HepG2 (cell line): ENCODE measurements around the gene CDSN. TPM values are rescaled to one million over a fixed set of nuclear protein-coding genes. Genes with fewer than 3 reads are reported as not detected.

Experiments used
- AHDC1 ChIP-seq: sonication (generic); formaldehyde crosslinking; IDR thresholded peaks from 2 replicates; pipeline ENCODE4 v1.5.1; 2020; ENCODE audit warnings: mild to moderate bottlenecking, missing genetic modification reagents, borderline replicate concordance
- CREB1 ChIP-seq, 2 experiments: fragments of 450-650 bp in 1 of 2; IDR thresholded peaks; 2 replicates each; pipeline ENCODE4 v1.6.1; 2016 to 2017; ENCODE audit warnings: control low read depth in 1 of 2, mild to moderate bottlenecking in 1 of 2, missing compliant biosample characterization in 1 of 2, missing genetic modification characterization in 1 of 2
- DDIT3 ChIP-seq: sonication (generic); formaldehyde crosslinking; IDR thresholded peaks from 2 replicates; pipeline ENCODE4 v1.4.0; 2020; ENCODE audit warnings: mild to moderate bottlenecking, missing genetic modification reagents
- MAFF ChIP-seq: IDR thresholded peaks from 2 replicates; pipeline ENCODE4 v1.6.1; 2011; ENCODE audit warnings: low read depth, low read length, improper control_type of control experiment
- SP2 ChIP-seq: sonication (generic); formaldehyde crosslinking; IDR thresholded peaks from 2 replicates; pipeline ENCODE4 v1.5.1; 2020; ENCODE audit warnings: mild to moderate bottlenecking, missing genetic modification reagents
- SRF ChIP-seq: IDR thresholded peaks from 2 replicates; pipeline ENCODE4 v1.6.1; 2011; ENCODE audit warnings: mild to moderate bottlenecking, low read depth, low read length, moderate library complexity
- TAF1 ChIP-seq: sonication (generic); formaldehyde crosslinking; IDR thresholded peaks from 2 replicates; pipeline ENCODE4 v1.4.0; 2020; ENCODE audit warnings: missing genetic modification reagents
- TRIM24 ChIP-seq: sonication (generic); formaldehyde crosslinking; IDR thresholded peaks from 2 replicates; pipeline ENCODE4 v1.8.0; 2022; ENCODE audit warnings: mild to moderate bottlenecking, missing genetic modification reagents
- XRCC5 ChIP-seq: fragments of 200-400 bp; formaldehyde crosslinking; optimal IDR thresholded peaks from 2 replicates; pipeline ENCODE3; 2017; ENCODE audit warnings: mild to moderate bottlenecking, low read length
- ZBTB40 ChIP-seq, 2 experiments: fragments of 450-650 bp in 1 of 2; sonication (generic) in 1 of 2; formaldehyde crosslinking in 1 of 2; IDR thresholded peaks; 2 replicates each; pipeline versions ENCODE4 v1.6.1 to v1.8.0; 2016 to 2022; ENCODE audit warnings: antibody characterized with exemption in 1 of 2, mild to moderate bottlenecking in 1 of 2, missing genetic modification reagents in 1 of 2
- ZNF263 ChIP-seq: sonication (generic); formaldehyde crosslinking; IDR thresholded peaks from 2 replicates; pipeline ENCODE4 v1.4.0; 2020; ENCODE audit warnings: missing genetic modification reagents
- ZNF326 ChIP-seq: sonication (generic); formaldehyde crosslinking; IDR thresholded peaks from 2 replicates; pipeline ENCODE4 v1.4.0; 2020; ENCODE audit warnings: missing genetic modification reagents, borderline replicate concordance
- ZNF629 ChIP-seq: sonication (generic); formaldehyde crosslinking; conservative IDR thresholded peaks from 2 replicates; pipeline ENCODE4 v1.5.0; 2020; ENCODE audit warnings: missing genetic modification reagents
- polyA plus RNA-seq, 8 experiments: library from polyadenylated mRNA; depleted of rRNA in 3 of 8; stranded (reverse) in 7 of 8; unstranded in 1 of 8; fragments of >200 nt; fragmentation: Illumina TruSeq in 4 of 8; extraction: Trizol in 4 of 8; gene quantifications; 2 replicates each; pipeline versions ENCODE4 v1.2.1 to v1.2.3, GENCODE V29; 2011 to 2016; ENCODE audit warnings: low read depth in 4 of 8, missing spikeins in 1 of 8, mixed read lengths in 1 of 8; ENCODE audit not compliant: insufficient read depth in 1 of 8
- total RNA-seq, 5 experiments: library from RNA; depleted of rRNA; stranded (reverse); fragments of >200 nt; fragmentation: Illumina TruSeq; extraction: Trizol; gene quantifications; 2 replicates each; pipeline ENCODE4 v1.2.3, GENCODE V29; 2016; ENCODE audit warnings: low read depth in 1 of 5

Gene CDSN
- total and polyA plus RNA-seq, 2 of the 13 experiments (the other 11 are each of a cell fraction or from before 2014, with no cell fraction given): not detected

- TF ChIP-seq ZNF326 (CRISPR knock-in tag) (no peak), ZNF263 (no peak), ZNF629 (CRISPR knock-in tag) (0 out of 2 replicates have a peak, but pooled peaks have one; percentile 21), AHDC1 (CRISPR knock-in tag) (no peak), XRCC5 (peak; percentile 15), MAFF (no peak), SRF (no peak), CREB1 (IDR thresholded peaks at IDR 0.05) (no peak), CREB1 (CRISPR knock-in tag; IDR thresholded peaks at IDR 0.05) (no peak), TAF1 (peak; percentile 44; the same call in 1 of the 2 replicates), TRIM24 (CRISPR knock-in tag) (no peak), DDIT3 (CRISPR knock-in tag) (no peak), ZBTB40 (IDR thresholded peaks at IDR 0.05) (no peak), ZBTB40 (CRISPR knock-in tag; IDR thresholded peaks at IDR 0.05) (no peak), SP2 (CRISPR knock-in tag) (no peak)
Observed at GRCh38 chr6:31158863-31159855, 38.9 kb upstream of the CDSN start (continued).
